ENCODE measurements around the gene PELO.
"Not testable (repeated sequence)": the region's sequence is repeated elsewhere in the genome, so short reads cannot be mapped to it uniquely, and the experiment has no call there.

The PELO gene

GRCh38 chr5:52787600-52788504 lies at the start of gene PELO, which contains the start of gene ITGA1:
Gene PELO, plus strand, starts transcription at chr5:52787916. Its CDS starts 12,479 bp downstream, at chr5:52800395.
Gene ITGA1, plus strand, starts transcription at chr5:52787916. Its CDS starts 438 bp downstream, at chr5:52788354.
- peak; percentile 46 for DNase-seq

- no peak for DNase-seq
These were observed 49.6 kb upstream of the PELO start for GRCh38 chr5:52738095-52738506.

- DNase-seq = no peak
These were observed 47.7 kb upstream of the PELO start for GRCh38 chr5:52740007-52740406.

- peak; percentile 19 for DNase-seq
These were observed 44.7 kb upstream of the PELO start for GRCh38 chr5:52743012-52743411.

GRCh38 chr5:52743529-52743928 lies 44.2 kb upstream of the PELO start:
- no peak for DNase-seq

GRCh38 chr5:52743970-52744369 lies 43.7 kb upstream of the PELO start:
- peak; percentile 26 for DNase-seq

- not testable (repeated sequence) for DNase-seq
These were observed 42.8 kb upstream of the PELO start for GRCh38 chr5:52744867-52745458.

- no peak for DNase-seq
These were observed 41.2 kb upstream of the PELO start for GRCh38 chr5:52746539-52746938.

GRCh38 chr5:52748590-52748989 lies 39.1 kb upstream of the PELO start:
- no peak for DNase-seq

- no peak for DNase-seq
These were observed 38.0 kb upstream of the PELO start for GRCh38 chr5:52749666-52750065.

- DNase-seq = no peak
These were observed 36.6 kb upstream of the PELO start for GRCh38 chr5:52751137-52751536.

GRCh38 chr5:52754051-52754450 lies 33.7 kb upstream of the PELO start:
- no peak for DNase-seq

GRCh38 chr5:52757527-52757926 lies 30.2 kb upstream of the PELO start:
- no peak for DNase-seq

GRCh38 chr5:52758014-52758413 lies 29.7 kb upstream of the PELO start:
- no peak for DNase-seq

- no peak for DNase-seq
These were observed 28.4 kb upstream of the PELO start for GRCh38 chr5:52759331-52759730.

- DNase-seq = no peak
These were observed 26.9 kb upstream of the PELO start for GRCh38 chr5:52760695-52761366.

- no peak for DNase-seq
These were observed 20.4 kb upstream of the PELO start for GRCh38 chr5:52767217-52767743.

GRCh38 chr5:52767766-52768480 lies 19.8 kb upstream of the PELO start:
- no peak for DNase-seq

- DNase-seq = no peak
These were observed 18.7 kb upstream of the PELO start for GRCh38 chr5:52769061-52769460.

- DNase-seq = no peak
These were observed 17.3 kb upstream of the PELO start for GRCh38 chr5:52770287-52770939.

GRCh38 chr5:52771343-52772039 lies 16.2 kb upstream of the PELO start:
- peak; percentile 24 for DNase-seq
